GM20431 (cell line): Measurements from ENCODE around the gene CD2AP.
"Not testable (repeated sequence)": the region's sequence is repeated elsewhere in the genome, so short reads cannot be mapped to it uniquely, and the experiment has no call there.

Experiments
- in situ Hi-C: fragments of 300-500 bp; cut with MseI, MboI; formaldehyde crosslinking; loops from one replicate; pipeline ENCODE4 v1.15.0; 2020; ENCODE audit warnings: low sequenced_read_pairs; ENCODE audit not compliant: unreplicated experiment

CD2AP gene

DNA sequence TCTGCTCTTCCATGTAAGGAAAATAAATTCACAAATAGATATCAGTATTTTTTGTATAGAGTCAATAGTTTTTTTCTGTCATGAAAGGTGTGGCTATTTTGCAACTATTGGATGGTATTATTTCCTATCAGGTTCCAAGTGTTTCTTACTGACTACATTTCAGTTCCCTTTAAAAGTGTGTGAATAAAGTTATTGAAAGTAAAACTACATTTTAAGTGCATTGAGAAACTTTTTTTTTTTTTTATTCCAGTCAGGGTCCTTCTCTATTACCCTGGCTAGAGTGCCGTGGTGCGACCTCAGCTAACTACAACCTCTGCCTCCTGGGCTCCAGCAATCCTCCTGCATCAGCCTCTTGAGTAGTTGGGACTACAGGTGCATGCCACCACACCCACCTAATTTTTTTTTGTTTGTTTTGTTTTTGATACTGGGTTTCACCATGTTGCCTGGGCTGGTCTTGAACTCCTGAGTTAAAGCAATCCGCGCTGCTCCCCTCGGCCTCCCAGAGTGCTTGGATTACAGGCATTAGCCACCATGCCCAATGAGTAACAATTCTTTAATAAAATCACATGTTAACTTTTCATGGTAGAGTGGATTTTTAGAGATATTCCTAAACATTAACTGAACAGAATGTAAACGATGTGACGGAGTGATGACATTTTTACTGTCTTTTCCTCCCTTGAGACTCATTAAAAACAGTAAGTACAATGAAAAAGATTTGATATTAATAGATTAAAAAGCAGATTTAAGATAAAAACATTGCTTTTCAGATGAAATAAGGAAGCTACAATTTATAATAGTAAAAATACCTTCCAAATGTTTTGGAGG is 151.1 kb downstream of the CD2AP start:
- in situ Hi-C loops: no loop called here

DNA sequence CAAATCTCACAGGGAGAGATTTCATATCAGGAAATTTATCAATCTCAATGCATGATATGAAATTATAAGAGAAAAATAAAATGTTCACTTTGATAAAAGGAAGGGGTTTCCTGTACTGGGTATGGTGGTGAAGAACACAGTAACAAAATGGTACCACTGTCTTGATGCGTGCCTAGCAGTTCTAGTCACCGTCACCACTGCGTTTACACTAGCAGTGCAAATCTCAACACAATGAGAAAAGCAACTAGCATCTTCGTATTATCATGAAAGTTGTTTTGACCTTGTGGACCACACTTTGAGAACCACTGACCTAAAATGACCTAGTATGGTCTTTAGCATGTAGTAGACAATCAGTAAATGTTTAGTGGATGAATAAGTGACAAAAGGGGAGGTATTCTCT is 152.4 kb downstream of the CD2AP start:
- in situ Hi-C loops: loop anchor here (10.0 kb wide), 1 partner anchor 95 kb away; no protein-coding TSS in a partner anchor

DNA sequence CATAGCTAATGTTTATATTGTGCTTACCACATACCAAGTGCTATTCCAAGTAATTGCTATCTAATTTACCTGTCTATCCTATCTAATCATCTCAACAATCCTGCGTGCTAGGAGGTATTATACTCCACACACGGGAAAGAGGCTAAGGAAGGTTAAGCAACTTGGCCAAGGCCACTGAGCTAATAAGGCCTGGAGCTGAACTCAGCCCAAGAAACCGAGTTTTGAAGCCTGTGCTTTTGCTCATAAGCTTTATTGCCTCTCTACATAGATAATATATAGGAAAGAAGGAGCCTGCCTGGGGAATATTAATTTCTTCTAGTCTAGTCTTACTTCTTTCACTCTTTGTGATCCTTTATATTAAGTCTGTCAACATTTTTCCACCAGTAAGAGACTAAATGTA is 153.0 kb downstream of the CD2AP start:
- in situ Hi-C loops: loop anchor here (10.0 kb wide), 1 partner anchor 94 kb away; no protein-coding TSS in a partner anchor

DNA sequence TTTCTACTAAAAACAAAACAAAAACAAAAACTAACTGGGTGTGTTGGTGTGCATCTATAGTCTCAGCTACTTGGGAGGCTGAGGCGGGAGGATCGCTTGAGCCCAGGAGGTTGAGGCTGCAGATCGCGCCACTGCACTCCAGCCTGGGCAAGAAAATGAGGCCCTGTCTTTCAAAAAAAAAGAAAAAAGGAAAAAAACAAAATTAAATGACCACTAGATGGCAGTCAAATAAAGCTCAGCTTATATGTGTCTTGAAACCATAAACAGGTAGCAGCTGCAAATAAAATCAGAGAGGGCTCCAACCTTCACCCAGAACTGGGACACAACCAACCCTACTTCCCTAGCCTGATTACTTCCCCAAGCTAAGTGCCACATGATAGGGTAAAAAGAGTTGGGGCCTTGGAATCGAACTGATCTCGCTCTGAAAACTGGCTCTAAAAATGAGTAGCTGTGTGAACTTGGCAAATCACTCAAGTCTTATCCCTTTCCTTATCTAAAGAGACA is 153.7 kb downstream of the CD2AP start:
- in situ Hi-C loops: loop anchor here (10.0 kb wide), 1 partner anchor 93 kb away; no protein-coding TSS in a partner anchor

DNA sequence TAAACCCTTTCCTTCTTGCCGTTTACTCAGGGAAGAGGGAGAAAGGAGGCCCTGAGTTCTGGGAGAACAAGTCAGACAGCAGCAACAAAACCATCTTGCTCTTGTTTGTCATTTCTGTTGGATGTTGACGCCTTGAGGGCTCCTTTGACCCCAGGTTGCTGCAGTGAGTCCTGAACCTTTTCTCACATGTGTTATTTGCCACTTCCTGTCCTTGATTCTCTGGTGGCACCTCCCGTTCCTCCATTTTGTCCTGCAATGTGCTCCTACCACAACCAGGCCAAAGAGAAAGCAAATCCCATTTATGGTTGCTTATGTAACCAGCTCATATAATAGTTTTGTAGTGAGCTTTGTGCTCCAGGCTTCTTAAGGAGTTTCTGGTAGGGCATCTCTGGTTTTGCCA is 154.2 kb downstream of the CD2AP start:
- in situ Hi-C loops: loop anchor here (10.0 kb wide), 1 partner anchor 93 kb away; no protein-coding TSS in a partner anchor

DNA sequence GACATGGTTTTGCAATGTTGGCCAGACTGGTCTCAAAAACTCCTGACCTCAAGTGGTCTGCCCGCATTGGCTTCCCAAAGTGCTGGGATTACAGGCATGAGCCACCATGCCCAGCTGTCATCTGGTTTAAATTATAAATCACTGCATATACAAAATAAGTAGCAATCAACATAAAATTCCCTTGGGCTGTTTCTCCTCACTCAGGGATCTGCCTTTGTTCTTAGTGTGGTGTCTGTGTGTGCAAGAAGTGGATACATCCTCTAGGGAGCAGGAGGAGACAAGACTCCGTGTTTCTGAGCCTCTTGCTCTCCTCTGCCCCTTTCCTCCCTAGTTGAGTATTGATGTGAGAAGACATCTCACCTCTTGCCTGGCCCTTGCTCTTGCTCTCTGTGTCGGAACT is 155.6 kb downstream of the CD2AP start:
- in situ Hi-C loops: loop anchor here (10.0 kb wide), 1 partner anchor 92 kb away; no protein-coding TSS in a partner anchor

DNA sequence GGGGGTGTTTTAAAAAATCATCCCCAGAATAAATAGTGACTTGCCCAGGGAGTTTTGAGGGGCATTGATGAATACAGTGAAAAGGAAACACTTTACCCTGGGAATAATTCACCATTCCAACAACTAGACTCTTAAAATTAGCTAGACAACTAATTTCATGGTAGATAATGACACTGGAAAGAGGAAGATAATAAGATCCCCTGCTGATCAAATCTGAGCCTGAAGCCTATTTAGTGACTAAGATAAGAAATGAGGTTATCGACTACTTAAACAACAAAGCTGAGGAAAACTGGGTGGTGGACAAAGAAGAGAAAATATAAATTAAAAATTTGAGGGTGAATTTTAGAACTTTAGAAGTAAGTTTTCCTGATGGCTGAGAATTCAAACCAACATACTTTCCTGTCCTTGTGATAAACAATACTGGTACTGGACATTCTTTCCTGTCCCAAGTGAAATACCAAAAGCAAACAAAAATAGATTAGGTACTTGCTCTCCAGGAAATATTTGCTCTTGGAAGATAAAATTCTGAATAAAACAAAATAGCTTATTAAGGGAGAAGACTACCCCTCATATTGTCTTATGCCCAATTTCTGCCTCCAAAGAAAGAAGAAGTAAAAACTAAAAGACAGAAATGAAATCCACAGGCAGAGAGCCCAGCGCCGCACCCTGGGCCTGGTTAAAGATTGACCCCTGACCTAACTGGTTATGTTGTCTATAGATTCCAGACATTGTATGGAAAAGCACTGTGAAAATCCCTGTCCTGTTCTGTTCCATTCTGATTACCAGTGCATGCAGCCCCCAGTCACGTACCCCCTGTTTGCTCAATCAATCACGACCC is 156.8 kb downstream of the CD2AP start:
- in situ Hi-C loops: loop anchor here (10.0 kb wide), 1 partner anchor 90 kb away; no protein-coding TSS in a partner anchor

DNA sequence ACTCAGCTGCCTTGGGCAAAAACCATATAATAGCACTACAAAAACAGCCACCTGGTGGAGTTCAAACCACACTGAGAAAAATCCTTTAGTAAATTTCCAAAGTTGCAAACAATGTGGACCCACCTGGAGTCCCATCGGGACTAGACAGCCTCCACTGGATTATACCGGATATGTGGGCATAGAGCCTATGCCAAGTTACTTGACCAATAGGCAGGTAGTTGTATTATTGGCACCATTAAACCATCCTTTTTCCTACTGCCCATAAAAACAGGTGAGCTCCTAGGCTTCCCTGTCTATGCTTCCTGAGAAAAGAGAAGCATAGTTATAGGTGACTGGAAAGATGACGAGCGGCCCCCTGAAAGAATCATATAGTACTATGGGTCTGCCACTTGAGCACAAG is 169.1 kb downstream of the CD2AP start:
- in situ Hi-C loops: no loop called here

DNA sequence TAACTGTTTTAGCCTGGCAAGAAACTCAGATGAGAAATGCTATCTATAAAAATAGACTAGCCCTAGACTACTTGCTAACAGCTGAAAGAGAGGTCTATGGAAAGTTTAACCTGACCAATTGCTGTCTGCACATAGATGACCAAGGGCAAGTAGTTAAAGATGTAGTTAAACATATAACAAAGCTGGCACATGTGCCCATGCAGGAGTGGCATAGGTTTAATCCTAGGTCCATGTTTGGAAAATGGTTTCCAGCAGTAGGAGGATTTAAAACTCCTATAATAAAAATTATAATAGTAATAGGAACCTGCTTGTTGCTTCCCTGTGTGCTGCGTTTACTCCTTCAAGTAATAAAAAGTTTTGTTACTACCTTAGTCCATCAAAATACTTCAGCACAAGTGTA is 169.6 kb downstream of the CD2AP start:
- in situ Hi-C loops: no loop called here

DNA sequence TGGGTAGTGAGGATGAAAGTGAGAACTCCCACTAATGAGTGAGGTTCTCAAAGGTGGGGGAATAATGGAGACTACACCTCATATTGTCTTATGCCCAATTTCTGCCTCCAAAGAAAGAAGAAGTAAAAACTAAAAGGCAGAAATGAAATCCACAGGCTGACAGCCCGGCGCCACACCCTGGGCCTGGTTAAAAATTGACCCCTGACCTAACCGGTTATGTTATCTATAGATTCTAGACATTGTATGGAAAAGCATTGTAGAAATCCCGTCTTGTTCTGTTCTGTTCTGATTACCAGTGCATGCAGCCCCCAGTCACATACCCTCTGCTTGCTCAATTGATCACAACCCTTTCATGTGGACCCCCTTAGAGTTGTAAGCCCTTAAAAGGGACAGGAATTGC is 170.0 kb downstream of the CD2AP start:
- in situ Hi-C loops: not testable (repeated sequence)

DNA sequence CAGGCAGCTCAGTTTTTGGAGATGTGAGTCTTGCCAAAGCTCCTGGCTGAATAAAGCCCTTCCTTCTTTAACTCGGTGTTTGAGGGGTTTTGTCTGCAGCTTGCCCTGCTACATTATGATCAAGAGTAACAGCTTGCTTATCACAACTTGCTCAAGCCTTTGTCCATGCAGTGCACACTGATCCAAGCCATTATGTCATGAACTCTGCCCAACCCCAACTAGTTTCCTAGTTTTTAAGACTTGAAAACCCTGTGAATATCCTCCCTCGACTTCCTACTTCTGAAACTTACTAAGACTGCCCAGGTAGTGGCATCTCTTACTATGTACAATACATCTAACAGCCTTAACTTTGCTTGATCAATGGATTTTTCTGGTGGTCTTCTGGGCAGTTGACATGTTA is 170.4 kb downstream of the CD2AP start:
- in situ Hi-C loops: no loop called here

DNA sequence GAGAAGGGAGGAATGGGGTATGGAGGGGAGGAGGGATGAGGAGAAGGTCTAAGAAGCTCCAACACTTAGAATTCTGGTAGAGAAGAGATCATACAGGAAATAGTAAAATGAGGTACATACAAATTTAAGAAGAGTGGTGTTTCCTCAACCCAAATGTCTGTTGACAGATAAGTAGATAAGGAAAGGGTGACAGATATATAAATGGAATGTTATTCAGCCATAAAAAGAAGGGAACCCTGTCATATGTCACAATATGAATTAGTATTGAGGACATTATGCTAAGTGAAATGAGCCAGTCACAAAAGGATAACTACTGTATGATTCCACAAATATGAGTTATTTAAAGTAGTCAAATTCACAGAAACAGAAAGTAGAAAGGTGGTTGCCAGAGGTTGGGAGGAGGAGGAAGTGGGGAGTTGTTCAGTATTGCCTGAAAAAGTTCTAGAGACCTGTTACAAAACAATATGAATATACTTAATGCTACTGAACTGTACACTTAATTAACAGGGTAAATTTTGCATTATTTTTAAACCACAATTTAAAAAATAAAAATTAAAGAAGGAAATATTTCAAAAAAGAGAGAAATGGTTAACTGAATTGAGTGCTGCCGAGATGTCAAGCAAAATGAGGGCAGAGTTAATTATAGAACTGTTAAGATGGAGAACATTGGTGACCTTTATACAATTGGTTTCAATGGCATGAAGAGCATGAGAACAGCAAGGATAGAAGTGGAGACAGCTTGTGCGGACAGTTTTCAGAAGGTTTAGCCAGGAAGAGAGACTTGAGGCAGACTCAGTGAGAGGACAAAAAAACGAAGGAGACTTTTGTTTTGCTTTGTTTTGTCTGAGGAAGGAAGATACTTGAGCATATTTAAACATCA is 173.2 kb downstream of the CD2AP start:
- in situ Hi-C loops: no loop called here

DNA sequence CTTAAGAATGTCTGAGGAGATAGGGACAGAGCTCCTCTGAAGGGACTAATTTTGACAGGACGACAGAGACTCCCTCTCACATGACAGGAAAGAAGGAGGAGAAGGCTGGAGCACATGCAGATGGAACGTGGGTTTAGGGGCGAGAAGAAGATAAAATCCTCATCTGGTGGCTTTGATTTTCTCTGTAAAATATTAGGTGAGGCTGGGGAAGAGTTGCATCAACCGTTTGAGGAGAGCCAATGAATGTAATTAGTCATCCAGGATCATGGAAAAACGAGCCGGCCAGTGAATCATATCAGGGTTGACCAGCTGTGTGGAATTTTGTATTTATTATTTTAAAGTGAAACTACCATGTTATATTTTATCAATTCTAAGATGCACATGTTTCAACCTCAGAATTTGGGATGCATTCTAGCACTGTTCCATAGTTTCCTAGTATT is 173.9 kb downstream of the CD2AP start:
- in situ Hi-C loops: no loop called here

DNA sequence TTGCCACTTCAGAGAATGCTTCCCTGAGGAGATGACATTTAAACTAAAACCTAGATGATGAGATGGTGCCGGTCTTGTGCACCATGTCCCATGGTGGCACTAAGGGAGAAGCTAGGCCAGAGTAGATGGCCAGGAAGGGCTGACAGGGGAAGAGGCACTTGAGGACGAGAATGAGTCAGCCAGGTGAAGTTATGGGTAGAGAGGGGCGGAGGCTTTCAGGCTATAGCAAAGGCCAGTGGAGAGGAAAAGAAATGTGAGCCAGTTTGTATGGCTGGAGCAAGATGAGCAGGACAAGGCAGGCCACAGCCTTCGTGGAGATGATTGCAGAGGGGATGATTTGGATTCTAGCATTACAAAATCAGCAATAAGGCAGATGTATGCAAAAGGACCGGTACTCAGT is 176.1 kb downstream of the CD2AP start:
- in situ Hi-C loops: no loop called here

DNA sequence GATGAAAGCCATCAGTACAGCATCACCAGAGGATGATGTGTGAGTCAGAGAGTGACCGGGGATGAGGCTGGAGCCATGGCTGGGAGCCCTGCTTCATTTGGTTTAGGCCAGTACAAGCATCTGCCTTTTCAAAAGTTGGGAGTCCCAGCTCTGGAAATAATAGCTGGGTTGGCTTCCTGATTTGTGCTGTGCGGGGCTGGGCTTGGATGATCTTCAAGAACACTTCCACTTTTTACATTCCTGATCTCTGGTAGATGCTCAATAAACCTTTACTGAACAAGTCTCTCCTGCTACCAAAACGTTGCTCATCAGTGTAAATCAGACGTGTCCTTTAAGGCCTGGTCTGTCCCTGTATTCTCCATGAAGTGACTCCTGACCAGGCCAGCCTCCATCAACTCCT is 176.7 kb downstream of the CD2AP start:
- in situ Hi-C loops: no loop called here

DNA sequence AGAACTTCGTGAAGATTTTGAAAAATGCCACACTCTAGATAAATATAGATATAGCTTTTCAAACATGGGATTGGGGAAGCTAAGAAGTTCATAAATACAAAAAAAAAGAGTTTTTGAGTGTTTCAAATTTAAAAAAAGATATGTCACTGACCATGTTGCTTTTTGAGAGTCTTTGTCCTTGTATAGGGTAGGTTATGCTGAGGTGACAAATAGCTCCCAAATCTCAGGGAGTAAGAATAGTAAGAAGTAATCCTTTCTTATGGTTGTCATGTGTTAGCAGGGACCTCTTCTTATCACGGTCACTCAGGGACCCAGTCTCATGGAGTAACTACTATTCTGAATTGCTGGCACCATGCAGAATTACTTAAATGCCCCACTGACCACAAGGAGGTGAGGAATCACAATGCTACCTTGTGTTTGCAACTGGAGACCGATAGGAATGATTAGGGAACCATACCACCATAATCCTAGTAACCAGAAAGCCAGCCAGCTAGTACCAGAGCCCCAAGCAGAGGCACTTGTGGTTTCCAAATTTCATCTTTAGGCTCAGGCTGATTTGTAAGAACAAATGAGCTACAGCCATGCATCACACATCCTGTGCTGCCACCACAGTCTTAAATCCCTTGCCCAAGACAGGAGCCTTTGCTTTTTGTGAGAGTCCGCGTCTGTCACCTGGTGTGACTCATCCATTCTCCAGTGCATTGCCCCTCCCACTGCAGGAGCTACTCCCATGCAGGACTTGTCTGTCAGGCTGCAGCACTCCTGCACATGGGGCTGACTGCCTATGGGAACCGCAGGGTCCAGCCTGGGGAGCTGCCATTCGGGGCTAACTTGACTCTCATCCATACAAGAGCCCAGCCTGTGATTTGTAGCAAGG is 178.4 kb downstream of the CD2AP start:
- in situ Hi-C loops: no loop called here

DNA sequence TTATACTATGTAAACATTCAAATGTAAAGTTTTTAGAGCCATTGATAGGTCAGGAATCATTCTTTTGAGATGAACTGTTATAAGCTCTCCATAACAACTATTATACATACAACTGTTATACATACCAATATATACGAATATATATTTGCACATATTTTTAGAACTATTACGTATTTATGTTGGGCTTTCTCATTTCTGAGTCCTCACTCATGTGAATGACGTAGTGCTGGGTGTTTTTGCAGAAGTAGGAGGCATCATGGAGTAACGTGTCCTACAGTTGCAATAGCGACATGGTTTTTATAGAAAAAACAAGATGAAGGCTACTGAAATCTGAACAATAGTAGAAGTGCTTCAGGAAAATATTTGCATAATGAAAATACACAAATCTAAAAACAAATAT is 184.4 kb downstream of the CD2AP start:
- in situ Hi-C loops: no loop called here

DNA sequence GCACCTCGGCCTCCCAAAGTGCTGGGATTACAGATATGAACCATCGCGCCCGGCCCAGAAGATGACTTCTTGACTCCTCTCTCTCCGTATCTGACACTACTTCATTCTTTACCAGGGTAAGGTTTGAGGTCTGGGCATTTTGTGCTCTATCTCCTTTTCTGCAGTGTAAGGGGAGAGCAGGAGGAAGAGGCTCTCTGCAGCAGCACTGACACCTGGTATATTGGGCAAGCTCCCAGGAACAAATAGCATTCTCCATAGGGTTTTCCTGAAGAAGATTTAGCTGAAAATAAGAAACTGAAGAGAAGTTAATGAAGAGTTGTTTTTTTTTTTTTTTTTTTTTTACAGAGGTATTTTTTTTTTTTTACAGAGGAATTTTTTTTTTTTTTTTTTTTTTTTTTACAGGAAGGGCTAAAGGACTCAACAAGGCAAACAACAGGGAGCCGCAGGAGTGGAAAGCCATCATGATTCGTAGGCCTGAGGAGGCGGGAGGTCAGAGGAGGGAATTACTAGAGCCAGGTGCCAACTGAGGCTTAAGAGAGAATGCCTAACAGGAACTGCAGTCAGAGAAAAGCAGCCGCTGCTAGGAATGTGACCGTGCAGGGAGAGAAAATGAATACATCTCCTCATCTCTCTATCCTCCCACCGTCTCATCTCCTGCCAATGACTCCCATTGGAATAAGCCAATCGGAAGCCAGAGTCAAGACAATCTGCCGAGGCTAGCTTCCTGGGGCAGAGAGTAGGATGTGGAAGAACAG is 186.1 kb downstream of the CD2AP start:
- in situ Hi-C loops: no loop called here
